Fibroblast of mammary gland (primary cell): ENCODE results near the gene C17orf50.

ENCODE experiments used
- DNase-seq: peaks from one replicate; pipeline ENCODE4 v3.0.0-alpha.2; 2010; ENCODE audit warnings: low read depth
- H3K4me3 ChIP-seq: 2 replicates; pipeline ENCODE4 v1.5.1; 2011; ENCODE audit warnings: low read depth, mild to moderate bottlenecking, low read length, moderate library complexity; ENCODE audit not compliant: control insufficient read depth
- TF ChIP-seq, protein P1 (sequence below): conservative IDR thresholded peaks from 2 replicates; pipeline ENCODE4 v1.5.1; 2011; ENCODE audit warnings: low read depth, low read length, inconsistent platforms; ENCODE audit not compliant: control insufficient read depth, insufficient read depth

C17orf50 gene

GRCh38 chr17:35788477-35789368 lies 28.0 kb downstream of the C17orf50 start:
- TF ChIP-seq, protein P1, sequence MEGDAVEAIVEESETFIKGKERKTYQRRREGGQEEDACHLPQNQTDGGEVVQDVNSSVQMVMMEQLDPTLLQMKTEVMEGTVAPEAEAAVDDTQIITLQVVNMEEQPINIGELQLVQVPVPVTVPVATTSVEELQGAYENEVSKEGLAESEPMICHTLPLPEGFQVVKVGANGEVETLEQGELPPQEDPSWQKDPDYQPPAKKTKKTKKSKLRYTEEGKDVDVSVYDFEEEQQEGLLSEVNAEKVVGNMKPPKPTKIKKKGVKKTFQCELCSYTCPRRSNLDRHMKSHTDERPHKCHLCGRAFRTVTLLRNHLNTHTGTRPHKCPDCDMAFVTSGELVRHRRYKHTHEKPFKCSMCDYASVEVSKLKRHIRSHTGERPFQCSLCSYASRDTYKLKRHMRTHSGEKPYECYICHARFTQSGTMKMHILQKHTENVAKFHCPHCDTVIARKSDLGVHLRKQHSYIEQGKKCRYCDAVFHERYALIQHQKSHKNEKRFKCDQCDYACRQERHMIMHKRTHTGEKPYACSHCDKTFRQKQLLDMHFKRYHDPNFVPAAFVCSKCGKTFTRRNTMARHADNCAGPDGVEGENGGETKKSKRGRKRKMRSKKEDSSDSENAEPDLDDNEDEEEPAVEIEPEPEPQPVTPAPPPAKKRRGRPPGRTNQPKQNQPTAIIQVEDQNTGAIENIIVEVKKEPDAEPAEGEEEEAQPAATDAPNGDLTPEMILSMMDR: no peak
- DNase-seq: peak; percentile 96
- H3K4me3 ChIP-seq: no peak overlapping the region

DNA sequence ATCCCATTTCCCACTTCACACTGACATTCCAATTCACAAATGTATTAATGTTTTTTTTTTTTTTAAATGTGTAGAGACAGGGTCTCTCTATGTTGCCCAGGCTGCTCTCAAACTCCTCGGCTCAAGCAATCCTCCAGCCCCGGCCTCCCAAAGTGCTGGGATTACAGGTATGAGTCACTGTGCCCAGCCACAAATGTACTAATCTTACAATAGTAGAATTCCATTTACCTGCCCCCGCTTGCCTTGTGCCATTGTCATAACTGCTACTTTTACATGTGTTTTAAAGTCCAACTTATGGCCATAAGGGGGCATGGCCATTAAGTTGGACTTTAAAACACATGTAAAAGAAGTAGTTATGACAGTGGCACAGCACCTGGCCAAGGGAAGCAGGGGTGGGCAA lies 30.2 kb downstream of the C17orf50 start:
- TF ChIP-seq, protein P1: no peak
- no peak for DNase-seq
- no peak overlapping the region for H3K4me3 ChIP-seq

DNA sequence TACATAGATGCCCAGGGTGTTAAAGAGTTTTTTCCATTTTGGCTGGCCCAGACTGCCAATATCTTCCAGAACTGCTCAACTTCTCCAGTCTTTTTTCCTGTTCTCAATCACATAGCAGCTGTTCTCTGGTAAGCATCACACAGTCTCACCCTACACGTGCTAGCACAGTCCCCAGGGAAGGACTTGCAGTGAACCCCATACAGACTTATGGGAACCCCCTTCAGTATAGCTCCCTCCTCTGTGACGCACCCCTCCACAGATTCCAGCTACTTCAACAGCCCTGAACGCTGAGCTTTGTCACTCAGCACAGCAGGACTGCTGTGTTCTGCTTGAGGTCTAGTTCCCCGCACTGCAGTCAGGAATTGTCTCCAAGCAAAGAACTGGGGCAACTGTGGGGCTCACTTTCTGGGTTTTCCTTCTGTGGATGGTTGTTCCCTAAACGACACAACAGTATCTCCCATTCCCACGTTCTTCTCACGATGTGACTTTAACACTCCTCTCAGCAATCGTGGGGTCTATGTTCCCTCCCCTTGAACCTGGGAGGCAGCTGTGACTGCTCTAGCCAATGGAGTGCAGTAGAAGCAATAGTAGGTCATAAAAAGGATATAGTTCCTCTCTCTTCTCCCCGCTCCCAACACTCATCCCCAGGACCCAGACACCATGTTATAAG lies 31.1 kb downstream of the C17orf50 start:
- DNase-seq: no peak
- TF ChIP-seq, protein P1: no peak
- no peak overlapping the region for H3K4me3 ChIP-seq

DNA sequence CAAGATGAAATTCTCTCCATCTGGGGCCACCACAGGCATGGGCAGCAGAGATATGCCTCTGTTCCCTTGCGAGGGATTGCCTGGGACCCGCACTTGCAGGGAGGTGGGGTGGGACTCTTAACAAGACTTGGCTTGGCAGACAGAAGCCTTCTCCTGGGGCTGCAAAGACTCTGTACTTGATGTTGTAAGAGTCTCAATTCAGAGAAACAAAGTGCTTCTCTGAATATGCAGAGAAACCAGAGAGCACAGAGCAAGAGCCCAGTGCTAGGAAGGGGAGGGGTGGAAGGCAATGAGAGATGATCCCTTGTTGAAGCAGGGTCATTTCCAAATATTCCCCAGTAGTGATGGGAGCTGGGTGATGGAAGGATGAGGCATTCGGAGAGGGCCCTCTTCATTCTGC lies 32.6 kb downstream of the C17orf50 start:
- DNase-seq: no peak
- H3K4me3 ChIP-seq: no peak overlapping the region
- TF ChIP-seq, protein P1: no peak

GRCh38 chr17:35795007-35795870 lies 34.6 kb downstream of the C17orf50 start, which contains the start of gene MMP28:
Gene MMP28, minus strand, starts transcription at chr17:35795641. Its CDS starts 264 bp downstream, at chr17:35795377.
- TF ChIP-seq, protein P1: no peak
- DNase-seq: no peak
- peak within 1 kb of the TSS; percentile 23 for H3K4me3 ChIP-seq

GRCh38 chr17:35795871-35796265 lies 35.2 kb downstream of the C17orf50 start:
- no peak for DNase-seq
- TF ChIP-seq, protein P1: no peak
- peak overlapping the region; percentile 23 for H3K4me3 ChIP-seq
